ENCODE results near the gene CST7.

GRCh38 chr20:24972341-24972740 is 23.3 kb downstream of the CST7 start:
- TF ChIP-seq CTCF (IDR thresholded peaks at IDR 0.05) = no peak
- no peak for TF ChIP-seq POLR2A (IDR thresholded peaks at IDR 0.05)

Measured in esophagus squamous epithelium (tissue), 4 donors.